ENCODE data around the gene INO80.
"Not testable (repeated sequence)": the region's sequence is repeated elsewhere in the genome, so short reads cannot be mapped to it uniquely, and the experiment has no call there.

Gene INO80

GRCh38 chr15:40960151-40960885 is 155.8 kb downstream of the INO80 start:
- no peak for DNase-seq

- no peak for DNase-seq
These were observed 156.5 kb downstream of the INO80 start for GRCh38 chr15:40959331-40960141.

- DNase-seq, result no peak
These were observed 157.4 kb downstream of the INO80 start for GRCh38 chr15:40958723-40959122.

GRCh38 chr15:40958146-40958545 is 157.9 kb downstream of the INO80 start:
- no peak for DNase-seq

GRCh38 chr15:40957581-40958051 is 158.5 kb downstream of the INO80 start:
- no peak for DNase-seq

- DNase-seq, result no peak
These were observed 159.0 kb downstream of the INO80 start for GRCh38 chr15:40957041-40957555.

- DNase-seq, result no peak
These were observed 159.5 kb downstream of the INO80 start for GRCh38 chr15:40956541-40956982.

GRCh38 chr15:40955930-40956540 is 160.0 kb downstream of the INO80 start:
- DNase-seq, result no peak

- no peak for DNase-seq
These were observed 160.8 kb downstream of the INO80 start for GRCh38 chr15:40955141-40955903.

- DNase-seq, result not testable (repeated sequence)
These were observed 161.8 kb downstream of the INO80 start for GRCh38 chr15:40954158-40954848.

- DNase-seq, result no peak
These were observed 162.4 kb downstream of the INO80 start for GRCh38 chr15:40953713-40954074.

- peak; percentile 85 to 97 (median 93) for DNase-seq
These were observed 163.0 kb downstream of the INO80 start, which contains the start of gene CHAC1 for GRCh38 chr15:40952901-40953712. TSS of gene CHAC1 (plus strand) at chr15:40953471. CDS start at chr15:40953584, 113 bp downstream.

- no peak for DNase-seq
These were observed 163.7 kb downstream of the INO80 start for GRCh38 chr15:40952301-40952900.

GRCh38 chr15:40951764-40952163 is 164.3 kb downstream of the INO80 start:
- no peak for DNase-seq

- no peak for DNase-seq
These were observed 166.3 kb downstream of the INO80 start for GRCh38 chr15:40949756-40950207.

- DNase-seq, result no peak
These were observed 167.2 kb downstream of the INO80 start for GRCh38 chr15:40948706-40949473.

- no peak for DNase-seq
These were observed 171.4 kb downstream of the INO80 start for GRCh38 chr15:40944510-40945296.

- DNase-seq, result no peak
These were observed 172.2 kb downstream of the INO80 start for GRCh38 chr15:40943764-40944365.

Data from T-helper 2 cell (primary cell).